ENCODE data around the gene ZSCAN29. TPM values are rescaled to one million over a fixed set of nuclear protein-coding genes. Genes with fewer than 3 reads are reported as not detected.

The ZSCAN29 gene
- total and polyA plus RNA-seq, 10 of the 15 experiments (the other 5 are each of a cell fraction or from before 2014, with no cell fraction given) = 1.7 to 26.0 (median 14.6) TPM

GRCh38 chr15:43408789-43409188 lies 37.9 kb upstream of the ZSCAN29 start:
- DNase-seq (ENCODE audit: low read depth, low spot score) (no peak), FAIRE-seq (no peak), ATAC-seq (no peak)
- BruUV-seq (replicated peaks) = no TSS peak
- RAD21 ChIA-PET (ENCODE audit: unreplicated experiment) = no interaction called here
- SMC1A ChIA-PET (ENCODE audit: uncharacterized antibody, unreplicated experiment) = interaction anchor here (0.7 kb wide), 1 partner anchor 105 kb away, joined by 3 read pairs; no protein-coding TSS in a partner anchor
- Histone ChIP-seq H3K4me1 (ENCODE audit: control insufficient read depth, insufficient read depth, low read length) (no peaks in the 10 kb centered on the region), H3K4me3 (no peak overlapping the region), H3K9me3 (replicated peaks; ENCODE audit: control insufficient read depth, insufficient read depth, low read length) (no peaks in the 10 kb centered on the region), H3K9ac (ENCODE audit: control insufficient read depth, insufficient read depth, low read length) (no peak overlapping the region), H2AFZ (ENCODE audit: control insufficient read depth, low read depth, low read length) (no peak overlapping the region), H3K4me2 (ENCODE audit: control insufficient read depth, insufficient read depth) (no peak overlapping the region), H3K79me2 (ENCODE audit: control insufficient read depth, insufficient read depth, low read length) (no peaks in the 10 kb centered on the region), H3K27ac (ENCODE audit: control insufficient read depth, insufficient read depth) (no peak overlapping the region), H3K27me3 (replicated peaks in 1 of 2; ENCODE audit: control insufficient read depth in 2 of 2, insufficient read depth in 2 of 2, low read length in 1 of 2) (no peaks in the 10 kb centered on the region), H4K20me1 (ENCODE audit: control insufficient read depth, insufficient read depth) (no peaks in the 10 kb centered on the region), H3K36me3 (ENCODE audit: control insufficient read depth in 2 of 2, insufficient read depth in 2 of 2, low read length in 1 of 2) (peaks cover 10 to 11% of the 10 kb centered on the region in 2 experiments)
- in situ Hi-C loops (cut with MboI) = no loop called here
- intact Hi-C loops (cut with micrococcal nuclease; ENCODE audit: unreplicated experiment) = no loop called here
- CTCF ChIA-PET = no interaction called here
- 99% methylated on average over 4 of the region's 4 CpGs for WGBS (ENCODE audit: insufficient coverage, insufficient replicate concordance, low lambda C conversion rate, missing lambda C conversion rate)
- TF ChIP-seq CREM (IDR thresholded peaks at IDR 0.05; ENCODE audit: low read depth) (no peak), TCF3 (IDR thresholded peaks at IDR 0.05; ENCODE audit: borderline replicate concordance, insufficient read depth, low read depth, low read length) (no peak), TARDBP (IDR thresholded peaks at IDR 0.05; ENCODE audit: borderline replicate concordance) (no peak), BMI1 (IDR thresholded peaks at IDR 0.05; ENCODE audit: borderline replicate concordance) (no peak), FOS (IDR thresholded peaks at IDR 0.05; ENCODE audit: borderline replicate concordance, extremely low read depth, insufficient read length) (no peak), TCF7 (IDR thresholded peaks at IDR 0.05; ENCODE audit: borderline replicate concordance) (no peak), RFX5 (IDR thresholded peaks at IDR 0.05; ENCODE audit: low read depth, low read length) (no peak), HSF1 (IDR thresholded peaks at IDR 0.05; ENCODE audit: low read depth, low read length) (no peak), POLR2A (IDR thresholded peaks at IDR 0.05; ENCODE audit: low read depth, low read length) (no peak)
- POLR2A ChIA-PET = interaction anchor here (0.6 kb wide), 1 partner anchor 11 kb away, joined by 3 read pairs; no protein-coding TSS in a partner anchor
